Heart left ventricle (tissue), 13 donors: ENCODE measurements around the gene CFAP91.

Experiments used
- CTCF ChIP-seq, 12 donors: fragments of 200-600 bp; sonication (generic) in 4 of 12; IDR thresholded peaks; one replicate each; pipeline versions ENCODE4 v1.5.0 to v1.8.0; 2018 to 2022; ENCODE audit warnings: antibody characterized with exemption in 12 of 12, mild to moderate bottlenecking in 5 of 12
- POLR2A ChIP-seq, 2 donors: fragments of 450-650 bp; IDR thresholded peaks; one replicate each; pipeline ENCODE4 v1.6.1; 2017; ENCODE audit warnings: antibody characterized with exemption in 2 of 2, mild to moderate bottlenecking in 2 of 2, moderate library complexity in 2 of 2
- donor health status: ischemic (EF 13 %, LVEDD 7.1; RV severe dilation, severe dysfunction).
- donor health status: DM: no; HTN: yes; CAD: no.
- donor health status: DM: no; HTN: no; CAD: no.
- donor health status: ischemic (EF 25% LVEDD 6.9; RV normal size, moderate dysfunction).
- donor health status: ischemic (EF 25% LVEDD 5.7; RV mildly dilated, moderate dysfunction).
- donor health status: ischemic (EF 35%, LVEDD 5.7; RV mildly dilated, moderate dysfunction).
- donor health status: nonischemic (EF 11% LVEDD 7.7; RV severe dilation, severe dysfunction).
- donor health status: DM: yes; HTN: yes; CAD: no.
- donor health status: PGD.
- donor health status: ischemic (EF 29% LVEDD 5.4; RV normal size, mild dysfunction).
- donor health status: nonischemic (EF 23%, LVEDD 6.1; RV moderate dilation, normal function).

- TF ChIP-seq CTCF (IDR thresholded peaks at IDR 0.05) (no peak), POLR2A (IDR thresholded peaks at IDR 0.05) (no peak)
These were observed 35.9 kb downstream of the CFAP91 start for GRCh38 chr3:119738741-119739140.
